Adrenal gland (tissue), 12 donors: ENCODE results near the gene KRT16. TPM values are rescaled to one million over a fixed set of nuclear protein-coding genes. Genes with fewer than 3 reads are reported as not detected.
A peak's percentile ranks its signal among the peaks of the same experiment; 100 is the strongest.

Source experiments
- DNase-seq, 7 donors: peaks; one replicate each; pipeline ENCODE4 v3.0.0-alpha.2; 2019 to 2020
- H3K27ac ChIP-seq, 5 donors: fragments of 200-600 bp; sonication (generic) in 4 of 5; 1 replicate in 3 of 5; 2 replicates in 2 of 5; pipeline versions ENCODE4 v1.5.1 to v1.8.0; 2016 to 2020; ENCODE audit warnings: mild to moderate bottlenecking in 1 of 5
- H3K27me3 ChIP-seq: fragments of 200-600 bp; 2 replicates; pipeline ENCODE4 v1.8.0; 2021
- H3K36me3 ChIP-seq, 2 donors: fragments of 200-600 bp; replicated peaks in 1 of 2; 1 replicate in 1 of 2; 2 replicates in 1 of 2; pipeline versions ENCODE4 v1.5.1 to v1.8.0; 2018 to 2022
- H3K4me1 ChIP-seq, 2 donors: fragments of 200-600 bp; replicated peaks in 1 of 2; 1 replicate in 1 of 2; 2 replicates in 1 of 2; pipeline versions ENCODE4 v1.5.1 to v1.8.0; 2018 to 2021
- H3K4me3 ChIP-seq, 4 donors: fragments of 200-600 bp; sonication (generic) in 3 of 4; one replicate each; pipeline ENCODE4 v1.5.1; 2016 to 2018
- H3K9me3 ChIP-seq, 3 donors: fragments of 200-600 bp; sonication (generic) in 1 of 3; replicated peaks in 1 of 3; 1 replicate in 2 of 3; 2 replicates in 1 of 3; pipeline versions ENCODE4 v1.5.1 to v1.8.0; 2016 to 2021
- POLR2A ChIP-seq, 2 donors: fragments of 450-650 bp; IDR thresholded peaks; one replicate each; pipeline ENCODE4 v1.6.1; 2017; ENCODE audit warnings: antibody characterized with exemption in 2 of 2, mild to moderate bottlenecking in 2 of 2, moderate library complexity in 1 of 2
- WGBS, 4 donors: extraction: QIAGEN DNeasy Blood & Tissue Kit in 2 of 4; methylation state at CpG; one replicate each; pipeline versions ENCODE4 v1.1.5 to v1.1.7; 2013 to 2017; 5-methylcytosine and 5-hydroxymethylcytosine counted together
- intact Hi-C, 2 donors: fragments of 100-400 bp; cut with DNase I; formaldehyde crosslinking; loops; one replicate each; pipeline versions ENCODE4 v1.14.1 to v1.15.0; 2022 to 2023
- polyA plus RNA-seq, 3 donors: library from polyadenylated mRNA; stranded (reverse); fragments of 200-250 nt in 2 of 3; fragments of 350-450 nt in 1 of 3; fragmentation: Illumina TruSeq in 1 of 3; extraction: RNeasy Lipid Tissue Mini Kit (QIAGEN cat#74804) in 1 of 3; gene quantifications; one replicate each; pipeline ENCODE4 v1.2.3, GENCODE V29; 2013 to 2014
- total RNA-seq, 9 donors: library from RNA; depleted of rRNA in 4 of 9; stranded (reverse); fragments of >200 nt in 4 of 9; fragments of 120-200 nt in 1 of 9; fragmentation: NEBNext Ultra II Directional in 1 of 9; extraction: Animal tissue kit (Norgen Biotek cat#: 25700) in 1 of 9; gene quantifications; one replicate each; pipeline versions ENCODE4 v1.1.0 to v1.2.4, GENCODE V29; 2013 to 2023
- TF ChIP-seq, protein P1 (sequence below), 6 experiments: fragments of 450-650 bp in 4 of 6; fragments of 200-600 bp in 2 of 6; sonication (generic) in 1 of 6; IDR thresholded peaks; 1 replicate in 5 of 6; 2 replicates in 1 of 6; pipeline versions ENCODE4 v1.5.1 to v1.8.0; 2016 to 2021; ENCODE audit warnings: antibody characterized with exemption in 6 of 6, mild to moderate bottlenecking in 2 of 6, moderate library complexity in 1 of 6
- donor health status: healthy with polysubstance abuse.
- donor health status: Bipolar disorder and iron deficiency.
- donor health status: DM: yes; HTN: yes; CAD: no.
- donor health status: DM: no; HTN: no; CAD: no.
- donor health status: DM: no; HTN: no; CAD: no.
- donor health status: DM: yes; HTN: yes; CAD: no.

Gene KRT16
- total and polyA plus RNA-seq, 12 donors: 0.18 to 4.5 (median 0.69) TPM; not detected in 3

DNA sequence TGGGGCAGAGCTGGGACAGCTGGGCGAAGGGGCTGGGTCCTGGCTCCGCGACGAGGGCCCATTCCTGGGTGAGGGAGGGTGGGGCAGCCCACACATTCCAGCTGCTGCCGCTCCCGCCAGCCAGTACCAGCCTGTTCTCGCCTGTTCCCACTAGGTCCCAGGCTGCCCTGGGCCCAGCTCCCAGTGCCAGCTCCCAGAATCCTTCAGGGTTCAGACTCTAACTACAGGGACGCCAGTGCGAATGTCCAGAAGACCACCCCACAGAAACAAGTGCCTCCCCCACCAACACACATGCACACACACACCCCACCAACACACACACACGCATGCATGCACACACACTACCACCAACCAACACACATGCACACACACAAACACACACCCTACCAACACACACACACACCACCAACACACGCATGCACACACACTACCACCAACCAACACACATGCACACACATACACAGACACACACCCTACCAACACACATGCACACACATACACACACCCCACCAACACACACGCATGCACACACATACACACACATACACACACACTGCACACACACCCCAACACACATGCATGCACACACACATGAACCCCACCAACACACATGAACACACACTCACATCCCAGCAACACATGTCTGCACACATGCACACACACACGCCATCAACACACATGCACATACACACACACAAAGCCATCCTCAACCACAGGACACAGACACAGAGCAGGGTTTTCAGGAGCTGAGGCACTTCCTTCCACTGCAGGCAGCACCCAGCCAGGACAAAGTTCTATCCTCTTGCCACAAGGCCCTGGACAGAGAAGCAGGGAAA is 39.3 kb upstream of the KRT16 start:
- DNase-seq: no peak
- H3K27ac ChIP-seq: peak overlapping the region in 1 of 5 donors; percentile 61
- no peaks in the 10 kb centered on the region for H3K9me3 ChIP-seq
- intact Hi-C loops: loop anchor here in 1 of 2 donors (10.0 kb wide), 2 partner anchors 327 to 847 kb away; no protein-coding TSS in a partner anchor
- H3K4me1 ChIP-seq: peaks cover 7 to 9% of the 10 kb centered on the region in 2 donors
- TF ChIP-seq, protein P1, sequence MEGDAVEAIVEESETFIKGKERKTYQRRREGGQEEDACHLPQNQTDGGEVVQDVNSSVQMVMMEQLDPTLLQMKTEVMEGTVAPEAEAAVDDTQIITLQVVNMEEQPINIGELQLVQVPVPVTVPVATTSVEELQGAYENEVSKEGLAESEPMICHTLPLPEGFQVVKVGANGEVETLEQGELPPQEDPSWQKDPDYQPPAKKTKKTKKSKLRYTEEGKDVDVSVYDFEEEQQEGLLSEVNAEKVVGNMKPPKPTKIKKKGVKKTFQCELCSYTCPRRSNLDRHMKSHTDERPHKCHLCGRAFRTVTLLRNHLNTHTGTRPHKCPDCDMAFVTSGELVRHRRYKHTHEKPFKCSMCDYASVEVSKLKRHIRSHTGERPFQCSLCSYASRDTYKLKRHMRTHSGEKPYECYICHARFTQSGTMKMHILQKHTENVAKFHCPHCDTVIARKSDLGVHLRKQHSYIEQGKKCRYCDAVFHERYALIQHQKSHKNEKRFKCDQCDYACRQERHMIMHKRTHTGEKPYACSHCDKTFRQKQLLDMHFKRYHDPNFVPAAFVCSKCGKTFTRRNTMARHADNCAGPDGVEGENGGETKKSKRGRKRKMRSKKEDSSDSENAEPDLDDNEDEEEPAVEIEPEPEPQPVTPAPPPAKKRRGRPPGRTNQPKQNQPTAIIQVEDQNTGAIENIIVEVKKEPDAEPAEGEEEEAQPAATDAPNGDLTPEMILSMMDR (IDR thresholded peaks at IDR 0.05): no peak
- TF ChIP-seq POLR2A (IDR thresholded peaks at IDR 0.05): no peak
- no peak overlapping the region for H3K4me3 ChIP-seq
- 73 to 90% (median 87%) methylated on average over 6 to 13 of the region's 13 CpGs for WGBS, 4 donors
- H3K27me3 ChIP-seq: no peaks in the 10 kb centered on the region
- H3K36me3 ChIP-seq: no peaks in the 10 kb centered on the region

DNA sequence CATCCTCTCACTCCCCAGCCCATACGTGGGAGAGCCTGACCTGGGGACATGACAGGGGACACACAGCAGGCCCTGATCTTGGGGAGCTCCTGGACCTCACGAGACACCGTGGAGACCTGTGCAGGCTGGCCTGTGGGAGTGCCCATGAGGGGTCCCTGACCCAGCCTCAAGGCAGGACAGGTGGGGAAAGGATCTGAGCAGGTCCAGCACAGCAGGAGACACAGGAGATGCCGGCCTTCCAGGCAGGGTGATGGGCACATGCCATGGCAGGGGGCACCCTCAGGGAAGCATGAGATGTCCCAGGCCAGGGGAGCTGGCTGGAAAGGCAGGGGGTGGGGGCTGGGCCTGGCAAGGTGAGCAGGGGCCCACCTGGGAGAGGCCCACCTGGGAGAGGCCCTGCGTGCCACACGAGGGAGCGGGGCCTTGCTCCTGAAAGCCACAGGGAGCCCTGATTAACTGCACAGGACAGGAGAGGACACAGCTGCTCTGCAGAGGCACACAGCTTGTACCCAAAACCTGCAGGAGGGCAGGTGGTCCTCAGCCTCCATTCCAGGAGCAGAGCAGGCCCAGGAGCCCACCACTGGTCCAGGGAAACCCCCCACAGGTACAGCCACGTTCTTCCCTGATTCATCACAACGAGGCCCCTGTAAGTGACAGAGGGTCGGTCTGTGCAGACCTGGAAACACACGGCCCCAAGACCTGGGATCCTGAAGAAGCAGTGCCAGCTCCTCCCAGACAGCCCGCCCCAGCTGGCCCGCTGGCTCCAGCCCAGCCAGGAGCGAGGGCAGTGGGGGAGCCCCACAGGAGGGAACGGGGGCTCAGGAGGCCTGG is 38.4 kb upstream of the KRT16 start:
- Histone ChIP-seq H3K4me3 (no peak overlapping the region), H3K9me3 (no peaks in the 10 kb centered on the region), H3K27ac (peak overlapping the region in 1 of 5 donors; percentile 61), H3K4me1 (peaks cover 7 to 12% of the 10 kb centered on the region in 2 donors), H3K27me3 (no peaks in the 10 kb centered on the region), H3K36me3 (no peaks in the 10 kb centered on the region)
- intact Hi-C loops: loop anchor here in 1 of 2 donors (10.0 kb wide), 2 partner anchors 326 to 846 kb away; no protein-coding TSS in a partner anchor
- 79 to 94% (median 82%) methylated on average over 3 to 15 of the region's 15 CpGs for WGBS, 4 donors
- no peak for TF ChIP-seq POLR2A (IDR thresholded peaks at IDR 0.05)
- TF ChIP-seq, protein P1 (IDR thresholded peaks at IDR 0.05): no peak
- DNase-seq: no peak

DNA sequence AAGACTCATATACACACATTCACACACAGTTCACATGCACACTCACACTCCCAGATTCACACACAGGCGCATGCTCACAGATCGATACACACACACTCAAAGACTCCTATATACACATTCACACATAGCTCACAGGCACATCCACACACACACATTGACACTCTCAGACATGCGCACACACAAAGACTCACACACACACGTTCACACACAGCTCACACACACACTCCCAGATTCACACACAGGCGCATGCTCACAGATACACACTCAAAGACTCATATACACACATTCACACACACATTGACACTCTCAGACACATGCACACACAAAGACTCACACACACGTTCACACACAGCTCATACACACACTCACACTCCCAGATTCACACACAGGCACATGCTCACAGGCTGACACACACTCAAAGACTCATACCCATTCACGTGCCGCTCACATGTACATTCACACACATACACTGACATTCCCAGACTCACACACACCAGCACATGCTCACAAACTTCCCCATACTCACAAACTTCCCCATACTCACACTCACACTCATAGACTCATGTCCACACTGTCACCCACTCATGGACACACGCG is 37.5 kb upstream of the KRT16 start:
- DNase-seq: no peak
- H3K27ac ChIP-seq: no peak overlapping the region
- no peak for TF ChIP-seq POLR2A (IDR thresholded peaks at IDR 0.05)
- TF ChIP-seq, protein P1 (IDR thresholded peaks at IDR 0.05): no peak
- peaks cover 7 to 17% of the 10 kb centered on the region in 2 donors for H3K4me1 ChIP-seq
- no peaks in the 10 kb centered on the region for H3K36me3 ChIP-seq
- intact Hi-C loops: loop anchor here (2.0 to 10.0 kb wide), 3 partner anchors 101 to 845 kb away; no protein-coding TSS in a partner anchor
- no peaks in the 10 kb centered on the region for H3K27me3 ChIP-seq
- WGBS, 4 donors: 85 to 90% (median 87%) methylated on average over 10 of the region's 10 CpGs
- no peak overlapping the region for H3K4me3 ChIP-seq
- no peaks in the 10 kb centered on the region for H3K9me3 ChIP-seq
